HG03558 (cell line): ENCODE data around the gene SUB1.

Source experiments
- ATAC-seq: cut with Tn5 transposase; IDR thresholded peaks from one replicate; pipeline ENCODE4 v1.9.1; 2021; ENCODE audit warnings: moderate number of reproducible peaks; ENCODE audit not compliant: unreplicated experiment; ENCODE audit errors: extremely low read depth

The SUB1 gene

DNA sequence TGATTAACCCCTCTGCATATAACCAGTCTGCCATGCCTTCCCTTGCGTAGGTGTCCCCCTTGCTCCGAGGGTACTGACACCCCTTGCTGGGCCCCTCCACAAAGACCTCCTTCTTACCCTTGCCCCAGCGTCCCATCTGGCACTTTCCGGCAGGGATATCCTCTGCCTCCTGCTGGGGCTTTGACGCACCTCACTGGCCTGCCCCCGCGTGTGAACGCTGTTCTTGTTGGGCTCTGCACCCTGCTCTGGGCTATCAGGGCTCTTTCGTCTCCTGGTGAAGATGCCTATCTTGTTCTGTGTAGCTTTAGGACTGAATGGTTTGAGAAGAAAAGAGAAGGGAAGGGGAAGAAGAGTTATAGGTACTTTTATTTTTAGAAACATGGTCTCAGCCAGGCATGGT is 53.0 kb downstream of the SUB1 start:
- no peak for ATAC-seq

DNA sequence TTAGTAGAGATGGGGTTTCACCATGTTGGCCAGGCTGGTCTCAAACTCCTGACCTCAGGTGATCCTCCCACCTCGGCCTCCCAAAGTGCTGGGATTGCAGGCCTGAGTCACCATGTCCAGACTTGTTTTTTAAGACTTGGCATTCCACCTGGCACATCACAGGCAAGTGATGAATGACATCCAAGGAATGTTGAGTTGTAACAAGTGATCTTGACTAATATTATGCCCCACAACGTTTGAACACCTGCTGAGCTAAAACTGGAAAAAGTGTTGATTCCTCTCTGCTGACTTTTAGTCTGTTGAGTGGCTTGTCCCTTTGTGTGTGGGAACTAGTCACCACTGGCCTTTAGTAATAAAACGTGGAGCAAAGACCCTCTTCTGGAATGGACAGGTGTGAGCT is 54.6 kb downstream of the SUB1 start:
- ATAC-seq: no peak

DNA sequence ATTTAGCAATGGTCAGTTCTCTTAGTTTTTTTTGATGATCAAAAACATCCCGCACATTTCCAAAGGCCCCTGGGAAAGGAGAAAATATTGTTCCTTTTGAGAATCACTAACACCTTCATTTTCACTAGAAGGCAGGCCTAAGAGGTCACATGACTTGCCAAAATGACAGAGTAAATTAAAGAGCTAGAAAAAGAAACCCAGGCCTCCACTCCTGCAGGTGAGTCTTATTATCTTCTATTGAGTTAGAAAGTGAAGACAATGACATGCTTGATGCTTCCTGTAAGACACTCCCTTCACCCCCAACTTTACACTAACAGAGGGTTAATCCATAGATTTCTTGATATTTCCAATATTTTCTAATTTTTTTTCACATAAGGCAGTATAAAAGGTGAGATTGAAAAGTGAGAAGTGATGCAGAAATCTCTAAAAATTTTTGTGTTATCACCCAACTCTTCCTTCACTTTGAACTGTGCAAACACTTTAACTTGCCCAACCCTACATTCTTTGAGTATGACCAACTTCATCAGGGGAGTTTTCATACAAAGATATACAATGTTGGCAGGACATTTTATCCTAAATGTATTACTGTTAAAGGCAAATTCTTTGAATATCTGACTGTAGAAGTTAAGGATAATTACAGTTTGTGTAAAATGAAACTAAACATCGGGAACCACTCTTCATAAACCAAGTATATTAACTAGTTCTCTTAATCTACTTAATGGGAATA is 57.1 kb downstream of the SUB1 start:
- no peak for ATAC-seq

DNA sequence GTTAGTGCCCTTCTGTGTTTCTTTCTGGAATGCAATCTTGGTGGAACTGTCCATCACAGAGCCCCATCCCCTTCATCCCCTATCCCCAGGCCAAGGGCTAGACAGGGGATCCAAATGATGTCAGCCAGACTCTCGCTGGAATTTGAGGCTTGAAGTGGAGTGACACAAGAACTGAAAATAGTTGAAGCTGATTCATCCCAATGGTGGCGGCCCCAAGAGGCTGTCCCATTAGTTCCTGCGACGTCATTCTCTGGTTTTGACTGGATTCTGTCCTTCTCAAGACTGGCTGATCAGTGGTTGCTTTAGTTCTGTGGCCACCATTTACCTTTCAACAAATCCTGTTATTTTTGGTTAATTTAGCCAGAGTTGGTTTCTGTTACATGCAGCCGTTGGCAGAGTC is 59.9 kb downstream of the SUB1 start:
- no peak for ATAC-seq

DNA sequence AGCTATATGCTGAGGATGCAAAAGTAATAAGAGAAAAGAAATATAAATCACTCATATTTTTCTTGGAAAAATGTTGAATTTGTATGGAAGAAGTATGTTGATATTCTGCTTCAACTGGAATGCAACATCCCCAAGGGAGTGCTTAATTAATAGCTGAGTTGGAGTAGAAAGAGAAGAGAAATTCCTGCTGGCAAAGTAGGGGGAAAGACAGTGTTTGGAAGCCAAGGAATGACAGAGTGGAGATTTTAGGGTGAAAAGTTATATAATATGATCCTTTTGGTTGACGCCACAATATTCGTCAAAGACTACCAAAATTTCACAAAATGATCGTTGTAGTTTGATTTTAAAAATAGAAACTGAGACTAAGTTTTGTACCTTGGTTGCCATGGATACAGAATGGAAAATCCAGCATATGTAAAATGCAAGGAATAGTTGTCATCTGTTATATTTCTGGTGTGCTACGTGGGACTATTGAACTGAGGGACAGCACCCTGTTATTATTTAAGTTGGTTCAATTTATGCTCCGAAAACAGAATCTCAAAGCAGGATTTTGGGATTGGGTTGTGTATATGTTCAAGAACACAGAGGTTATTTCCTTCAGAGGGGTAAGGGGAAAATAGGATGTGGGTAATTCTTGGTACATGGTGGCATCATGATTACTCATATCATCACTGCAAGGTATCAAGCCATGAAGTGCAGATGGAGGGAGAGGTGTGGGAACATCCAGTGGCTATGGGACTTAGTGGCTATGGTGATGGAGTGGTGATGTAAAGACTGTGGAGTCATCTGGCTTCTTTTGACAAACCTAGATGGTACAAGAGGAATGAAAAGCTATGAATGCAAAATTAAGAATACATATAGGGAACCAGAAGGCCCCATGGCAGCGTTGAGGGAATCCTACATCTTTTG is 61.0 kb downstream of the SUB1 start:
- ATAC-seq: no peak

DNA sequence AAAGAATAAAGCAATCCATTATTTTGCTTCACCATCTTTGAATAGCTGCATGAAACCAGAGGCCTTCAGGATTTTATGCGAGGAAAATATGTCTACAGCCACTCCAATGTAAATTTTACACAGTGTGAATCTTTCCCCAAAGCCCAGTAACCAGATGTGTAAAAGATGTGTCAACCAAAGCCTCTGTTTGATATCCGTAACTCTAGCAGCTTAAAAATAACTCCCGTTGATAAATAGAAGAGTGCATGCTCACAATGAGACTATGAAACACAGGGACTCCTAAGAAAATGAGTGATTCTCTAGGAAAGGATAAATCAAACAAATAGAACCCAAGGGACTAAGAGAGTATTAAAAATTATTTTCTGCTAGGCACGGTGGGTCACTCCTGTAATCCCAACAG is 65.7 kb downstream of the SUB1 start:
- ATAC-seq: no peak

DNA sequence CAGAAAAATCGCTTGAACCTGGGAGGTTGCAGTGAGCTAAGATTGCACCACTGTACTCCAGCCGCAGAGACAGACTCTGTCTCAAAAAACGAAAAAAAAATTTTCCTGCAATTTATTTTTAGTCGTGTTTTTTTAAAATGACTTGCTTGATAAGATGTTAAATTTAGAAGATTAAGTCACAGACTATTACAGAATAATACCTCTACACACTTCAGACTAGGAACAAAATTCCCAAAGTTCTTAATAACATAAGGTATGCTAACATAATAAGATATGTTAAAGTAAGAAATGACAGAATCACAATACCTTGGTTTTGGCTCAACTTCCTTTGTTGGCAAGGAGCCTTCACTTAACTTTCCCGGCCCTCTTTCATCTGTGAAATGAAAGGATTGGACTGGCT is 66.3 kb downstream of the SUB1 start:
- ATAC-seq: no peak
